Type B pancreatic cell (in vitro differentiated cells): Measurements from ENCODE around the gene NXF1. TPM values are rescaled to one million over a fixed set of nuclear protein-coding genes. Genes with fewer than 3 reads are reported as not detected.
"Not testable (repeated sequence)": the region's sequence is repeated elsewhere in the genome, so short reads cannot be mapped to it uniquely, and the experiment has no call there.

Source experiments
- DNase-seq: peaks from one replicate; pipeline ENCODE4 v3.0.0; 2021; ENCODE audit warnings: mixed read lengths; ENCODE audit not compliant: unreplicated experiment; ENCODE audit errors: extremely low spot score
- H3K27ac Mint-ChIP-seq: 2 replicates; pipeline ENCODE4 v1.8.0; 2021; ENCODE audit warnings: mild to moderate bottlenecking, mixed read lengths
- H3K27me3 Mint-ChIP-seq: 2 replicates; pipeline ENCODE4 v1.8.0; 2021; ENCODE audit warnings: mixed read lengths
- H3K36me3 Mint-ChIP-seq: 2 replicates; pipeline ENCODE4 v1.8.0; 2021; ENCODE audit warnings: mixed read lengths
- H3K4me1 Mint-ChIP-seq: one replicate; pipeline ENCODE4 v1.8.0; 2021; ENCODE audit warnings: mixed read lengths; ENCODE audit not compliant: unreplicated experiment
- H3K4me3 Mint-ChIP-seq: 2 replicates; pipeline ENCODE4 v1.8.0; 2021; ENCODE audit warnings: mild to moderate bottlenecking, mixed read lengths
- H3K9me3 Mint-ChIP-seq: 2 replicates; pipeline ENCODE4 v1.8.0; 2021; ENCODE audit warnings: mixed read lengths
- total RNA-seq: library from RNA; stranded (reverse); gene quantifications from 2 replicates; pipeline ENCODE4 v1.2.1, GENCODE V29; 2021; ENCODE audit warnings: low replicate concordance
- TF ChIP-seq, protein P1 (sequence below): fragments of 200-600 bp; sonication (generic); conservative IDR thresholded peaks from 2 replicates; pipeline ENCODE4 v1.5.0; 2021; ENCODE audit warnings: antibody characterized with exemption, mild to moderate bottlenecking

The NXF1 gene
- total RNA-seq, 1 donor from 2014 or later = 111 TPM

DNA sequence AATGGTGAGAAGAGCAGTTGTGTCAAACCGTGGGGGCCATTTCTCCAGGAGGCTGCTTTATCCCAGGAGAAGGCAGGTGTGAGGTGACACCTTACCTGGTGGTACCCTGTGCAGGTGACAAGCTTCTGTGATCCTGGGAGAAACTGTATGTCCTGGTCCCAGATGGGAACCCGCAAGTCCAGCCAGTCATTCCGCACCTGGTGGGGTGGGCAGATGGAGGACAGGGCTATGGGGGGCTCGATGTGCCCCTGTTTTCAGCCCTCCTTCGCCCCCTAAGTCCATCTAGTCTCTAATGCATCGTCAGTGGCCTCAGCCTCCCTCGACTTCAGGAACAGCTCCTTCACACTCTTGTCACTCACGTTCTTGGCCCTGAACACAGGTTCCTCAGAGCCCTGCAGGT lies 30.1 kb upstream of the NXF1 start:
- Mint-ChIP-seq H3K4me3 (peak overlapping the region; percentile 31), H3K27me3 (no peaks in the 10 kb centered on the region), H3K4me1 (peaks cover 20% of the 10 kb centered on the region), H3K27ac (no peak overlapping the region), H3K9me3 (no peaks in the 10 kb centered on the region), H3K36me3 (peaks cover 13% of the 10 kb centered on the region)
- DNase-seq = no peak
- TF ChIP-seq, protein P1, sequence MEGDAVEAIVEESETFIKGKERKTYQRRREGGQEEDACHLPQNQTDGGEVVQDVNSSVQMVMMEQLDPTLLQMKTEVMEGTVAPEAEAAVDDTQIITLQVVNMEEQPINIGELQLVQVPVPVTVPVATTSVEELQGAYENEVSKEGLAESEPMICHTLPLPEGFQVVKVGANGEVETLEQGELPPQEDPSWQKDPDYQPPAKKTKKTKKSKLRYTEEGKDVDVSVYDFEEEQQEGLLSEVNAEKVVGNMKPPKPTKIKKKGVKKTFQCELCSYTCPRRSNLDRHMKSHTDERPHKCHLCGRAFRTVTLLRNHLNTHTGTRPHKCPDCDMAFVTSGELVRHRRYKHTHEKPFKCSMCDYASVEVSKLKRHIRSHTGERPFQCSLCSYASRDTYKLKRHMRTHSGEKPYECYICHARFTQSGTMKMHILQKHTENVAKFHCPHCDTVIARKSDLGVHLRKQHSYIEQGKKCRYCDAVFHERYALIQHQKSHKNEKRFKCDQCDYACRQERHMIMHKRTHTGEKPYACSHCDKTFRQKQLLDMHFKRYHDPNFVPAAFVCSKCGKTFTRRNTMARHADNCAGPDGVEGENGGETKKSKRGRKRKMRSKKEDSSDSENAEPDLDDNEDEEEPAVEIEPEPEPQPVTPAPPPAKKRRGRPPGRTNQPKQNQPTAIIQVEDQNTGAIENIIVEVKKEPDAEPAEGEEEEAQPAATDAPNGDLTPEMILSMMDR = no peak

DNA sequence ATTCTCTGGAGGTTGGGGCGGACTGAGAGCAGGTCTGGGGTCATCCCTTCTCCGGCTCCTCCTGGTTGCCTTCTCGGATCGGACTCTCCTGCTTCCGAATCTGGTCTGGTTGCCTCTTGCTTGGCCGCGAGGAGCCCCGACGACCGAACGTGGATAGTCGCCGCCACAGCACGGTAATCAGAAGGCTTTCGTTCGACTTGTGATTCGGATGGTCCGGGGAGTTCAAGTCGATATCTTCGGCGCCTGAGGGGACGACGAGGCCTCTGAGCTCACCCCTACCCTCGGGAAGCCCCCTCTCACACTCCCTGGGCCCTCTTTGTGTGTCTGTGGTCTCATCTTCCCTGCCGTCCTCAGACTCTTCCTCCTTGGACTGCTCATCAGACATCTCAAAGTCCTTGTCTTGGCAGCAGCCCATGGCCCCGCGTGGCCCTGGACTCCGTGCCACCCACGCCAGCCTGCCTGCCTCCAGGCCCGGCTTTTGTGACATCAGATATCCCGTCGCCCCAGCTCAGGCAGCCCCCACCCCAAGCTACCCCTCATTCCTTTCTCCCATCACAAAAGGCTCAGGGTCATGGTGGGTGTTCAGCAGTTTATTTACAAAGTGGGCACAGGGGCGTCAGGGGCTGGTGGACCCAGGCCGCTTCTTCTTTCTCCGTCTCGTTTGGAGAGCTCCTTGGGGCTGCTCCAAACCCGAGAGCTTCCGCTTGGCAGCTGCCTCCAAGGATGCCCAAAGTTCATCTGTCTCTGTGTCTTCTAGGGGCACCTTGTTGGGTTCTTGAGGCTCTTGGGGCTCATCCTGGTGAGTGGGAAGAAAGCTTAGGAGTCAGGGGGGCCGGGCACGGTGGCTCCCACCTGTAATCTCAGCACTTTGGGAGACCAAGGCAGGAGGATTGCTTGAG lies 27.3 kb upstream of the NXF1 start, which contains the start of gene TEX54:
Gene TEX54 (minus strand): TSS at position 506 of the 899 bp plus-strand sequence.
- no peak for DNase-seq
- TF ChIP-seq, protein P1 = no peak
- peaks cover 10% of the 10 kb centered on the region for H3K4me1 Mint-ChIP-seq
- H3K27me3 Mint-ChIP-seq = no peaks in the 10 kb centered on the region
- H3K4me3 Mint-ChIP-seq = peak within 1 kb of the TSS; percentile 99
- peak within 1 kb of the TSS; percentile 100 for H3K27ac Mint-ChIP-seq
- no peaks in the 10 kb centered on the region for H3K9me3 Mint-ChIP-seq
- peaks cover 16% of the 10 kb centered on the region for H3K36me3 Mint-ChIP-seq

DNA sequence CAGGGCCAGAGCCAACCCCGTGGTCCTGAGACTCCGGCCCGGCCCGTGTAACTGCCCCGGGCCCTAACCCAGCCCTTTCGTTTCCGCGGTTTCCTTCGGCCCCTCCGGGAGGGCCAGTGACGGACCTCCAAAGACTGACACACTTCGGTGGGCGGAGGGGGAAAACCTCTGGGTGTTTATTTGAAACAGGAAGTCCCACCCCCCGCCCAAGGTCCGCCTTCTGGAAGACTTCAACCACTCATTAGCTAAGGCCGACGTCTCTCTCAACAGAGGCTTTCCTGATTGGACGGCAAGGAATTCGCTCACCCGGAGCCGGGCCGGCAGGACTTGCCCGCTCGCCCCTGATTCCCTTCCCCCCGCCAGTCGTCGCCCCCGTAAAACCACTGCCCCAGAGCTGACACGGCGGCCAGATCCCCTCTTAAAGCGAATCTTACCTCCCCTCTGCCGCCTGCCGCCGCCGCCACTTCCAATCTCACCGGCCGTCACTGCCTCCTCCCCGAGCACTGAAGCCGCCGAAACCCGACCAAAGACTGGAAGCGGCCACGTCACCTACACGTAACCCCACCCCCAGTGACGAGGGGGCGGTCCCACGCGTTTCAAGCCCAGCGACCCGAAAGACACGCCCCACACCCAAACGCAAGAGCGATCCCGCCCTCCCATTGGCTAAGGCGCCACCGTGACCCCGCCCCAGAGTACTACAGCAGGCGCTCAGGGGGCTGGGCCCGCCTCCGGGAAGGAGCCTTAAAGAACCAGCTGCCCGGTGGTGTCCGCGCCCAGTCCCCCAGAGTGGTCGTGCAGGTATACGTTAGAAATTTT lies 26.5 kb upstream of the NXF1 start, which contains the start of gene STX5:
Gene STX5 (minus strand): TSS at position 532 of the 816 bp plus-strand sequence. CDS start 808 bp downstream, outside the sequence.
- TF ChIP-seq, protein P1 = no peak
- Mint-ChIP-seq H3K4me3 (peak within 1 kb of the TSS; percentile 99), H3K4me1 (peaks cover 10% of the 10 kb centered on the region), H3K27ac (peak within 1 kb of the TSS; percentile 100), H3K36me3 (peaks cover 19% of the 10 kb centered on the region), H3K9me3 (no peaks in the 10 kb centered on the region), H3K27me3 (no peaks in the 10 kb centered on the region)
- peak; percentile 99 for DNase-seq

DNA sequence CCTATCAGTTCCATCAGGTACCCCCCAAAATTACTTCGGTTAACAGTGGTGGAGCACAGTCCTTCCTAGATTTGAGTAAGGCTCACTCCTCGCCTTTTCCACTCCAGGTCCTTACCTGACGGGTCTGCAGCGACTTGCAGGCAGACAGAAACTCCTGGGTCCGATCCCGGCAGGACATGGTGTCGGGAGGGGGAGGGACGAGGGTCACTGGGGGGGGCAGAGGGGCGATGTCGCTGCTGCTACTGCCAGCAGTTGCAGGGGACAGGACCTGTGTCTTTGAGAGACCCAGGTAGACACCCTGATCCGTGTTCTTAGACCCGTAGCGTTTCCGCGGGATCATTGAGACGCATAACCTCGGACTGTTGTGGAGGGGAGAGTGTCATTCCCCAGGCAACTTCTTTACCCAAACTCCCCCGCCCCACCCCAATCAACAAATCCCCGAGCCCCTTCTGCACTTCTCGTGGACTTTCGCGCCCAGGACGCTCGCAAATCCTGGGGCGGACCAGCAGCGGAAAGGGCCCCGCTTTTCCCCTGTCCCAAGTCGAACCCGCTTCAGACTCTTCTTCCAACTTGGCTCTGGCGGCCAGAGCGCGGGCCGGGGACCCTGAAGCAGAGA lies 25.8 kb upstream of the NXF1 start:
- no peaks in the 10 kb centered on the region for H3K27me3 Mint-ChIP-seq
- TF ChIP-seq, protein P1 = no peak
- H3K36me3 Mint-ChIP-seq = peaks cover 19% of the 10 kb centered on the region
- H3K4me1 Mint-ChIP-seq = peaks cover 10% of the 10 kb centered on the region
- DNase-seq = peak; percentile 73
- peak overlapping the region; percentile 99 for H3K4me3 Mint-ChIP-seq
- no peaks in the 10 kb centered on the region for H3K9me3 Mint-ChIP-seq
- H3K27ac Mint-ChIP-seq = peak overlapping the region; percentile 100

DNA sequence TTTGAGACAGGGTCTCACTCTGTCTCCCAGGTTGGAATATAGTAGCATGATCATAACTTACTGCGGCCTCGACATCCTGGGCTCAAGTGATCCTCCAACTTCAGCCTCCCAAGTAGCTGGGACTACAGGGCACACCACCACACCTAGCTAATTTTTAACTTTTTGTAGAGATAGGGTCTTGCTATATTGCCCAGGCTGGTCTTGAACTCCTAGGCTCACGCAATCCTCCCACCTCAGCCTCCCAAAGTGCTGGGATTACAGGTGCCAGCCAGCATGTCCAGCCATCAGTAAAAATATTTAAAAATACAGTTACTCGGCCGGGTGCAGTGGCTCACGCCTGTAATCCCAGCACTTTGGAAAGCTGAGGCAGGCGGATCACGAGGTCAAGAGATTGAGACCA lies 22.9 kb upstream of the NXF1 start:
- DNase-seq, H3K9me3 Mint-ChIP-seq, H3K27me3 Mint-ChIP-seq, H3K27ac Mint-ChIP-seq, H3K4me3 Mint-ChIP-seq: not testable (repeated sequence)
- Mint-ChIP-seq H3K36me3 (peaks cover 30% of the 10 kb centered on the region), H3K4me1 (peaks cover 10% of the 10 kb centered on the region)
